DOHH2 (cell line): ENCODE data around the gene RHBDL3.

Experiments
- H3F3A ChIP-seq: fragments of 200-600 bp; sonication (generic), shearing (Covaris generic); 2 replicates; pipeline ENCODE4 v1.6.0; 2016; ENCODE audit warnings: antibody characterized with exemption, mild to moderate bottlenecking; ENCODE audit not compliant: control insufficient read depth, insufficient read depth
- H3K27ac ChIP-seq: fragments of 200-600 bp; sonication (generic); 2 replicates; pipeline ENCODE4 v1.5.1; 2014; ENCODE audit warnings: low read depth, mild to moderate bottlenecking, low read length, moderate library complexity
- H3K27me3 ChIP-seq: fragments of 200-600 bp; sonication (generic); 2 replicates; pipeline ENCODE4 v1.6.1; 2014; ENCODE audit warnings: mild to moderate bottlenecking, low read length, mixed read lengths; ENCODE audit not compliant: control insufficient read depth
- H3K36me3 ChIP-seq: fragments of 200-600 bp; sonication (generic); 2 replicates; pipeline ENCODE4 v1.6.1; 2014; ENCODE audit warnings: mild to moderate bottlenecking, low read length, moderate library complexity, mixed read lengths; ENCODE audit not compliant: control insufficient read depth
- H3K4me1 ChIP-seq: fragments of 200-600 bp; sonication (generic); 2 replicates; pipeline ENCODE4 v1.6.1; 2014; ENCODE audit warnings: mild to moderate bottlenecking, low read length, mixed read lengths; ENCODE audit not compliant: control insufficient read depth
- H3K4me2 ChIP-seq: fragments of 200-600 bp; sonication (generic); 2 replicates; pipeline ENCODE4 v1.6.0; 2014; ENCODE audit warnings: mild to moderate bottlenecking, low read length, moderate library complexity
- H3K4me3 ChIP-seq: fragments of 200-600 bp; sonication (generic); 2 replicates; pipeline ENCODE4 v1.5.1; 2014; ENCODE audit warnings: mild to moderate bottlenecking, low read length, mixed read lengths
- H3K79me2 ChIP-seq: fragments of 200-600 bp; sonication (generic); 2 replicates; pipeline ENCODE4 v1.6.1; 2014; ENCODE audit warnings: mild to moderate bottlenecking, low read length, mixed read lengths; ENCODE audit not compliant: control insufficient read depth
- H3K9me2 ChIP-seq: fragments of 200-600 bp; sonication (generic); replicated peaks from 2 replicates; pipeline ENCODE4 v1.6.1; 2014; ENCODE audit warnings: mild to moderate bottlenecking, low read length, mixed read lengths; ENCODE audit not compliant: control insufficient read depth
- H3K9me3 ChIP-seq: fragments of 200-600 bp; sonication (generic); 2 replicates; pipeline ENCODE4 v1.6.1; 2014; ENCODE audit warnings: antibody characterized with exemption, low read length, mixed read lengths; ENCODE audit not compliant: control insufficient read depth, insufficient read depth
- H4K20me1 ChIP-seq: fragments of 200-600 bp; sonication (generic); 2 replicates; pipeline ENCODE4 v1.6.0; 2014; ENCODE audit warnings: low read depth, mild to moderate bottlenecking, antibody characterized with exemption, low read length, moderate library complexity; ENCODE audit not compliant: control insufficient read depth, insufficient read depth
- CTCF ChIP-seq: fragments of 200-600 bp; sonication (generic); IDR thresholded peaks from one replicate; pipeline ENCODE4 v1.5.1; 2014; ENCODE audit warnings: antibody characterized with exemption, mild to moderate bottlenecking, low read depth, low read length; ENCODE audit not compliant: poor library complexity, severe bottlenecking
- EZH2phosphoT487 ChIP-seq: fragments of 200-600 bp; sonication (generic); IDR thresholded peaks from 2 replicates; pipeline ENCODE4 v1.6.1; 2017; ENCODE audit warnings: borderline replicate concordance, mild to moderate bottlenecking, antibody characterized with exemption, low read length, moderate library complexity, mixed read lengths

The RHBDL3 gene

DNA sequence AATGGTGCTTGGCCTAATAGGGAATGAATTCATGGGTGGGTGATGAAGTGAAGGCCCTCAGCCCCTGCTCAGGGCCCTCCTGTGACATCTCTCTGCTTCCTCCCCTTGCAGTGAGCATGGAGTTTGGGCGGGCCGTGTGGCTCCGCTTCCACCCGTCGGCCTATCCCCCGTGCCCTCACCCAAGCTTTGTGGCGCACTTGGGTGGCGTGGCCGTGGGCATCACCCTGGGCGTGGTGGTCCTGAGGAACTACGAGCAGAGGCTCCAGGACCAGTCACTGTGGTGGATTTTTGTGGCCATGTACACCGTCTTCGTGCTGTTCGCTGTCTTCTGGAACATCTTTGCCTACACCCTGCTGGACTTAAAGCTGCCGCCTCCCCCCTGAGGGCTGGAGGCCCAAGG, 55.2 kb downstream of the RHBDL3 start:
- peaks cover 20% of the 10 kb centered on the region for H3K79me2 ChIP-seq
- H3K9me2 ChIP-seq: no peaks in the 10 kb centered on the region
- no peaks in the 10 kb centered on the region for H3K9me3 ChIP-seq
- 0 out of 2 replicates have a peak, but pooled peaks cover 2% of the 10 kb centered on the region for H3F3A ChIP-seq
- H3K27me3 ChIP-seq: no peaks in the 10 kb centered on the region
- H3K27ac ChIP-seq: no peak overlapping the region
- no peaks in the 10 kb centered on the region; the same call in 1 of the 2 replicates for H3K36me3 ChIP-seq
- no peak overlapping the region for H3K4me3 ChIP-seq
- H3K4me2 ChIP-seq: no peak overlapping the region
- TF ChIP-seq CTCF (no peak), EZH2phosphoT487 (no peak)
- H4K20me1 ChIP-seq: no peaks in the 10 kb centered on the region
- H3K4me1 ChIP-seq: peaks cover 34% of the 10 kb centered on the region

GRCh38 chr17:32323046-32323445, 57.4 kb downstream of the RHBDL3 start:
- no peaks in the 10 kb centered on the region for H3K9me3 ChIP-seq
- H3K9me2 ChIP-seq: no peaks in the 10 kb centered on the region
- no peaks in the 10 kb centered on the region for H3K27me3 ChIP-seq
- H3K36me3 ChIP-seq: no peaks in the 10 kb centered on the region
- TF ChIP-seq EZH2phosphoT487: no peak
- no peak for TF ChIP-seq CTCF
- no peak overlapping the region for H3K4me3 ChIP-seq
- H3K27ac ChIP-seq: no peak overlapping the region
- peaks cover 8% of the 10 kb centered on the region for H3K79me2 ChIP-seq
- H3F3A ChIP-seq: peaks cover 4% of the 10 kb centered on the region; the same call in 1 of the 2 replicates
- no peak overlapping the region for H3K4me2 ChIP-seq
- H3K4me1 ChIP-seq: peaks cover 24% of the 10 kb centered on the region
- no peaks in the 10 kb centered on the region for H4K20me1 ChIP-seq

DNA sequence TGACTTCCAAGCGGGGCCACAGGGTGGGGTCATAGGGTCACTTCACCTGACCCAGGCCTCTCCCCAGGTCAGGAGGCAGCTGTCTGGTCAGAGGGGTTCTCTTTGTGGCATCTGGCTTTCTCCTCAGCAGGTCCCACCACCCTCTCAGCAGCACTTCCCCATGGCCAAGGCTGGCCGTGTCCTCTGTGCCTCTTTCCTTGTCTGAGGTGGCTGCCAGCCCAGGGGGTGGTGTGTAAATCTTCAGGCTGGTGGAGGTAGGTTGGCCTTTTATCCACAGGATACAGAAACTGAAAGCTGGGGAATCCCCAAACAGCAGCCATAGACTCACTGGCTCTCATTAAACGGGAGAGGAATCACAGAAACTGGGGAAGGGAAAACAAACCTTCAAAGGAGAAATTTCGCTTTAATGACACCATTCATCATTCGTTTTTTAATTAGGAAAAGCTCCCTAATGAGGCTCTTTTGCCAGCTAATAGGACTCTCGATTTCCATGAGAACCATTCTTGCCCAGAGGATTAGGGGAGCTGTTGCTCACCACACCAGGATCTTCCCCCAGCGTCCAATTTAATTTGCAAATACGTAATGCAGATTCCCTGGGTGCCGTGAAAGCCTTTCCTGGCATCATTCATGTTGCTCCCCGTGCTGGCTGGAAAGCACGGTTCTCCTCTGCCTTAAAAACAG, 58.3 kb downstream of the RHBDL3 start:
- Histone ChIP-seq H3K4me1 (peaks cover 24% of the 10 kb centered on the region), H3K27ac (no peak overlapping the region), H3K9me2 (no peaks in the 10 kb centered on the region), H3K36me3 (no peaks in the 10 kb centered on the region), H3F3A (peaks cover 8% of the 10 kb centered on the region; the same call in 1 of the 2 replicates), H3K9me3 (no peaks in the 10 kb centered on the region), H3K79me2 (no peaks in the 10 kb centered on the region), H4K20me1 (no peaks in the 10 kb centered on the region), H3K27me3 (no peaks in the 10 kb centered on the region), H3K4me2 (no peak overlapping the region), H3K4me3 (no peak overlapping the region)
- no peak for TF ChIP-seq EZH2phosphoT487

- H3K79me2 ChIP-seq: no peaks in the 10 kb centered on the region
- no peak overlapping the region for H3K4me3 ChIP-seq
- peaks cover 33% of the 10 kb centered on the region for H3K4me1 ChIP-seq
- peaks cover 8% of the 10 kb centered on the region; the same call in 1 of the 2 replicates for H3F3A ChIP-seq
- H4K20me1 ChIP-seq: no peaks in the 10 kb centered on the region
- no peaks in the 10 kb centered on the region for H3K9me2 ChIP-seq
- H3K27me3 ChIP-seq: no peaks in the 10 kb centered on the region
- no peak overlapping the region for H3K27ac ChIP-seq
- no peak for TF ChIP-seq CTCF
- TF ChIP-seq EZH2phosphoT487: no peak
- H3K9me3 ChIP-seq: no peaks in the 10 kb centered on the region
- no peak overlapping the region for H3K4me2 ChIP-seq
- peaks cover 4% of the 10 kb centered on the region; the same call in 1 of the 2 replicates for H3K36me3 ChIP-seq
Measured at GRCh38 chr17:32327911-32328310, 62.3 kb downstream of the RHBDL3 start.
